Lung (tissue), 12 donors: ENCODE results near the gene CELF2. TPM values are rescaled to one million over a fixed set of nuclear protein-coding genes. Genes with fewer than 3 reads are reported as not detected.

Source experiments
- ATAC-seq: fragments of 200-7000 bp; cut with Tn5 transposase; one replicate; pipeline ENCODE4 v1.9.1; 2020; ENCODE audit warnings: moderate number of reproducible peaks; ENCODE audit not compliant: insufficient read depth, low FRiP score
- DNase-seq, 3 donors: peaks; one replicate each; pipeline ENCODE4 v3.0.0-alpha.2; 2013 to 2017
- H3K27ac ChIP-seq, 2 donors: one replicate each; pipeline ENCODE4 v1.5.1; 2013; ENCODE audit warnings: mild to moderate bottlenecking in 2 of 2, moderate library complexity in 2 of 2, control low read depth in 1 of 2, inconsistent platforms in 1 of 2, low read depth in 1 of 2, low read length in 1 of 2
- H3K27me3 ChIP-seq, 3 donors: one replicate each; pipeline ENCODE4 v1.5.1; 2013; ENCODE audit warnings: low read length in 2 of 3; ENCODE audit not compliant: control insufficient read depth in 3 of 3, insufficient read depth in 3 of 3
- H3K36me3 ChIP-seq, 4 donors: one replicate each; pipeline ENCODE4 v1.5.1; 2013; ENCODE audit warnings: low read length in 4 of 4, mild to moderate bottlenecking in 1 of 4, moderate library complexity in 1 of 4; ENCODE audit not compliant: control insufficient read depth in 4 of 4, insufficient read depth in 4 of 4
- H3K4me1 ChIP-seq, 5 donors: one replicate each; pipeline ENCODE4 v1.5.1; 2013; ENCODE audit warnings: low read length in 5 of 5, mild to moderate bottlenecking in 2 of 5, moderate library complexity in 1 of 5; ENCODE audit not compliant: control insufficient read depth in 5 of 5, insufficient read depth in 5 of 5
- H3K4me3 ChIP-seq: one replicate; pipeline ENCODE4 v1.5.1; 2013; ENCODE audit warnings: mild to moderate bottlenecking, control low read depth, moderate library complexity
- H3K9ac ChIP-seq, 2 donors: one replicate each; pipeline ENCODE4 v1.5.1; 2013; ENCODE audit warnings: low read length in 2 of 2, control low read depth in 1 of 2; ENCODE audit not compliant: insufficient read depth in 1 of 2
- H3K9me3 ChIP-seq, 4 donors: one replicate each; pipeline ENCODE4 v1.5.1; 2013; ENCODE audit warnings: low read length in 3 of 4, mild to moderate bottlenecking in 1 of 4, moderate library complexity in 1 of 4; ENCODE audit not compliant: control insufficient read depth in 4 of 4, insufficient read depth in 3 of 4
- WGBS, 2 donors: extraction: QIAGEN DNeasy Blood & Tissue Kit; methylation state at CpG; one replicate each; pipeline ENCODE4 v1.1.7; 2013; 5-methylcytosine and 5-hydroxymethylcytosine counted together
- polyA plus RNA-seq, 2 donors: library from polyadenylated mRNA; stranded (reverse); fragments of 200-250 nt; gene quantifications; one replicate each; pipeline ENCODE4 v1.2.1, GENCODE V29; 2013
- total RNA-seq, 2 donors: library from RNA; depleted of rRNA in 1 of 2; stranded (reverse); fragments of >200 nt in 1 of 2; gene quantifications; one replicate each; pipeline ENCODE4 v1.2.1, GENCODE V29; 2014 to 2021
- TF ChIP-seq, protein P1 (sequence below): IDR thresholded peaks from 2 replicates; pipeline ENCODE4 v1.5.1; 2012; ENCODE audit warnings: mild to moderate bottlenecking; ENCODE audit errors: control extremely low read depth, extremely low read depth
- donor health status: control.
- donor health status: control.
- donor health status: Bipolar disorder and iron deficiency.
- donor health status: healthy.
- donor health status: DM: yes; HTN: yes; CAD: no.

The CELF2 gene
- total and polyA plus RNA-seq, 4 donors: 13.6 to 115 (median 63.7) TPM

DNA sequence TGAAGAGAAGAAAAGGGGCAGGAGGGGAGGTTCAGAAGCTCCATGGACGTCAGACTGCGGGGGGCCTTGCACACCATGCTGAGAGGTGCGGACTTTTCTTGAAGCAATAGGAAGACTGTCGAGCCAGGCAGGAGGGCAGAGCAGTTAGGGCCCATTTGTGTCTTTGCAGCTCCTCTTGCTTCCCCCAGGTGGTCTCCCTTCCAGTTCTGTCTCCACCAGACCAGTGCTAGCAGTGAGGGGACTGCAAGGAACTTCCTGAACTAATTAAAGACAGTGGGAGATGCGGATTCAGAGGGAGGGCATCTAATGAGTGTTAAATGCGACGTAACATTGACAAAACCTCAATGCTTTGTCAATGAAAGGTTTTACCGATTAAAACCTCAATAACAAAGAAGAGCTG, 368.4 kb downstream of the CELF2 start:
- ATAC-seq (no peak), DNase-seq (no peak)
- H3K27me3 ChIP-seq: no peaks in the 10 kb centered on the region
- no peak overlapping the region for H3K27ac ChIP-seq
- peaks cover 0 to 2% (median 0%) of the 10 kb centered on the region in 4 donors for H3K9me3 ChIP-seq
- H3K4me1 ChIP-seq: no peaks in the 10 kb centered on the region
- H3K9ac ChIP-seq: no peak overlapping the region
- WGBS, 2 donors: 74 to 84% methylated on average over 8 of the region's 8 CpGs
- no peak overlapping the region for H3K4me3 ChIP-seq
- no peaks in the 10 kb centered on the region for H3K36me3 ChIP-seq
- TF ChIP-seq, protein P1, sequence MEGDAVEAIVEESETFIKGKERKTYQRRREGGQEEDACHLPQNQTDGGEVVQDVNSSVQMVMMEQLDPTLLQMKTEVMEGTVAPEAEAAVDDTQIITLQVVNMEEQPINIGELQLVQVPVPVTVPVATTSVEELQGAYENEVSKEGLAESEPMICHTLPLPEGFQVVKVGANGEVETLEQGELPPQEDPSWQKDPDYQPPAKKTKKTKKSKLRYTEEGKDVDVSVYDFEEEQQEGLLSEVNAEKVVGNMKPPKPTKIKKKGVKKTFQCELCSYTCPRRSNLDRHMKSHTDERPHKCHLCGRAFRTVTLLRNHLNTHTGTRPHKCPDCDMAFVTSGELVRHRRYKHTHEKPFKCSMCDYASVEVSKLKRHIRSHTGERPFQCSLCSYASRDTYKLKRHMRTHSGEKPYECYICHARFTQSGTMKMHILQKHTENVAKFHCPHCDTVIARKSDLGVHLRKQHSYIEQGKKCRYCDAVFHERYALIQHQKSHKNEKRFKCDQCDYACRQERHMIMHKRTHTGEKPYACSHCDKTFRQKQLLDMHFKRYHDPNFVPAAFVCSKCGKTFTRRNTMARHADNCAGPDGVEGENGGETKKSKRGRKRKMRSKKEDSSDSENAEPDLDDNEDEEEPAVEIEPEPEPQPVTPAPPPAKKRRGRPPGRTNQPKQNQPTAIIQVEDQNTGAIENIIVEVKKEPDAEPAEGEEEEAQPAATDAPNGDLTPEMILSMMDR: no peak
